Measurements from ENCODE around the gene MYOM1.

- TF ChIP-seq POLR2A (IDR thresholded peaks at IDR 0.05; ENCODE audit: low read length) (no peak), GATA1 (IDR thresholded peaks at IDR 0.05; ENCODE audit: low read depth, low read length) (no peak)
Observed at GRCh38 chr18:3251249-3251962, 31.6 kb upstream of the MYOM1 start.
